ENCODE measurements around the gene RGS9.

RGS9 gene

GRCh38 chr17:65229621-65229995 lies 92.4 kb downstream of the RGS9 start:
- TF ChIP-seq CTCF (IDR thresholded peaks at IDR 0.05; ENCODE audit: insufficient read depth, low read depth, low read length, missing control alignments), result no peak

GRCh38 chr17:65230040-65230439 lies 92.9 kb downstream of the RGS9 start:
- DNase-seq (ENCODE audit: low read depth), result no peak
- TF ChIP-seq CTCF (IDR thresholded peaks at IDR 0.05; ENCODE audit: insufficient read depth, low read depth, low read length, missing control alignments), result no peak

More at GRCh38 chr17:65229621-65229995, 92.4 kb downstream of the RGS9 start:
- no peak for DNase-seq (ENCODE audit: low read depth)
- H3K4me3 ChIP-seq (ENCODE audit: low read length), result no peak overlapping the region

GRCh38 chr17:65231086-65231485 lies 93.9 kb downstream of the RGS9 start:
- no peak for DNase-seq (ENCODE audit: low read depth)
- TF ChIP-seq CTCF (IDR thresholded peaks at IDR 0.05; ENCODE audit: insufficient read depth, low read depth, low read length, missing control alignments), result peak; percentile 3
- H3K4me3 ChIP-seq (ENCODE audit: low read length), result no peak overlapping the region

More at GRCh38 chr17:65230040-65230439, 92.9 kb downstream of the RGS9 start:
- H3K4me3 ChIP-seq (ENCODE audit: low read length), result no peak overlapping the region

GRCh38 chr17:65231662-65232335 lies 94.6 kb downstream of the RGS9 start:
- no peak overlapping the region for H3K4me3 ChIP-seq (ENCODE audit: low read length)
- DNase-seq (ENCODE audit: low read depth), result peak; percentile 89
- TF ChIP-seq CTCF (IDR thresholded peaks at IDR 0.05; ENCODE audit: insufficient read depth, low read depth, low read length, missing control alignments), result peak; percentile 74

- no peak for DNase-seq (ENCODE audit: low read depth)
- no peak for TF ChIP-seq CTCF (IDR thresholded peaks at IDR 0.05; ENCODE audit: insufficient read depth, low read depth, low read length, missing control alignments)
- no peak overlapping the region for H3K4me3 ChIP-seq (ENCODE audit: low read length)
Observed at GRCh38 chr17:65235284-65235683, 98.1 kb downstream of the RGS9 start.

- no peak for DNase-seq (ENCODE audit: low read depth)
- TF ChIP-seq CTCF (IDR thresholded peaks at IDR 0.05; ENCODE audit: insufficient read depth, low read depth, low read length, missing control alignments), result no peak
- H3K4me3 ChIP-seq (ENCODE audit: low read length), result no peak overlapping the region
Observed at GRCh38 chr17:65236321-65236720, 99.2 kb downstream of the RGS9 start.
